H4 (cell line): ENCODE results near the gene UFM1. TPM values are rescaled to one million over a fixed set of nuclear protein-coding genes. Genes with fewer than 3 reads are reported as not detected.
"Not testable (repeated sequence)": the region's sequence is repeated elsewhere in the genome, so short reads cannot be mapped to it uniquely, and the experiment has no call there.

Experiments used
- DNase-seq: peaks from one replicate; pipeline ENCODE4 v3.0.0-alpha.2; 2015; ENCODE audit warnings: low spot score
- total RNA-seq: library from RNA; depleted of rRNA; stranded (reverse); fragments of >200 nt; shearing (Covaris generic); gene quantifications from 2 replicates; pipeline ENCODE4 v1.2.3, GENCODE V29; 2014; rRNA removed

The UFM1 gene
- total RNA-seq, result 35.9 and 43.7 TPM in 2 replicates

DNA sequence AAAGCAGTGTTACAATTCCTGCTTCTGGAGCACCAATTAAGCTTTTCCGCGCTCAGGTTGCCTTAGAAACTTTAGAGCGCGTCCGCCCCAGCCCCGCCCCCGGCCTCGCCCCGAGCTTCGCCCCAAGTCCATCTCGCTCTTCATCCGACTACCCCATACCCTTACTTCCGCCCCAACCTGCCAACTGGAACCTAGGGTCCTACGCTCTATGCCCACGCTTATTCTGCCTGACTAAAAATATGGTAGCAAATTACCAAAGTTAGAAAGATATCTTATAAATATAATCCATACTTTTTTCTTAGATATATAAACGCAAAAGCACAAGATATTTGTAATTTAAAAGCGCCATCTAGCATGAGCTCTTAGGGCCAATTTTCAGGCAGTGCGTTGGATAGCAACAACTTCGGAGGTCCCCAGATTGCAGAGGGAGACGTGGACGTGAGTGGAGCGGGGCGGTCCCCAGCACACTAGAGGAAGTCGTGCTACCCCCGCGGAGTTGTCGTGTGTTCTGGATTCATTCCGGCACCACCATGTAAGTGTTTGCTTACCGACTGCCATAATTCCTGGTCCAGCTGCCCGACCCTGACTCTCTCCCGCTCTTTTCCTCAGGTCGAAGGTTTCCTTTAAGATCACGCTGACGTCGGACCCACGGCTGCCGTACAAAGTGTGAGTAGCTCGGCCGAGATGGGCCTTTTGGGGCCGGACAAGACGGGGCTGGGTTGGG lies at the start of gene UFM1:
UFM1 (plus strand) TSS at position 462 of the 724 bp plus-strand sequence; CDS start at position 531, 69 bp downstream.
- DNase-seq, result peak; percentile 85

DNA sequence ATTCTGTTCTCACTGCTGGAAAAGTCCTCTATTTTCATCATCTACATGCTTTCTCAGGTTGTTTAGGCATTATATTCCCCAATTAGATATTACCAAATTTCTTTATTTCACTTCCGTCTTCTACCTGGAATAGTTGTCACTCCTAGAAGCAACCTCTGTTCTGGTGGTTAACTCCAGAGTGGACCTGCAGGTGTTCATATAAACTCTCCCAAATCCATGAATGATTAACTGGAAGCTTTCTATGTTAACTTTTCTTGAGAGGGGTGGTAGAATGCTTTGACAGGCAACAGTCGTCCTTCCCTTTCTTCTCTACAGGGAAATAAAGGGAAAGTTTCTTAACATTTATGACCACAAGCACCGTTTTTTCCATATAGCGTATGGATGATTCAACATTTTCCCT lies 48.4 kb upstream of the UFM1 start:
- DNase-seq, result no peak

DNA sequence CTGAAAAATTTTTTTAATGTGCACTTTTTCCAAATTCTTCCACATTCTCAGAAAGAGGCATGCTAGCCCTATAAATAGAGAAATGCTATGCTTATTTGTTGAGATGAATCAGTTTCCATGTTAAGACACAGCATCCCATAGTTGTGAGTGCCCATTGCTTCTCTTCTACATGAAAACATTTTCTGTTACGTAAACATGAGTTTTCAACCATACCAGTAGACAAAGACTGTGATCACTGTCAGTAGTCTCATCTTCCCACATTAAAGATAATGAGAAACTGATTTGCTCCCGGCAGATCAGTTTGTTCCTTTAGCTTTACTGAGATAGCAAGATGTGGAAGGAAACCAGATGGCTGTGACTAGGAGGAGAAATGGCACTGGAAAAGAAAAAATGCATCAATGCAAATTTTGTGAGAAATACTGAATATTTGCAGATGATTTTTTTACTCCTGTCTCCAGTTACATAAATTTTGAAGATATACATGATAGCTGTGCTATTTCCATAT lies 45.8 kb upstream of the UFM1 start:
- no peak for DNase-seq

DNA sequence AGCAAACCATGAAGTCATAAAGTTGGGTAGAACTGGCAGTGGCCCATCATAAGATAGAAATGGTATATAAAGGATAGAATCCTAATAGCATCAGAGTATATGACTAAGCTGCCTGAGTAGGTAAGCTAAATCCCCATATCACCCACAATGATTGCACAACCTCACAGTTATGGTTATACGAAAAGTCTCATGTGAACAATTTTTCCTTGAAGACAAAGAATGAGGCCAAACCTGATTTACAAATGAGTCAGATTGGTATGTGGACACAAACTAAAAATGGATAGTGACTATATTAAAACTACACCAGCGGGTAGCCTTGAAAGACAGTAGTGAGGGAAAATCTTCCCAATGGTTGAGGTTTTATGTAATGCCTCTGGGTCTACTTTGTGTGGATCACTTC lies 40.9 kb upstream of the UFM1 start:
- peak; percentile 15 for DNase-seq

DNA sequence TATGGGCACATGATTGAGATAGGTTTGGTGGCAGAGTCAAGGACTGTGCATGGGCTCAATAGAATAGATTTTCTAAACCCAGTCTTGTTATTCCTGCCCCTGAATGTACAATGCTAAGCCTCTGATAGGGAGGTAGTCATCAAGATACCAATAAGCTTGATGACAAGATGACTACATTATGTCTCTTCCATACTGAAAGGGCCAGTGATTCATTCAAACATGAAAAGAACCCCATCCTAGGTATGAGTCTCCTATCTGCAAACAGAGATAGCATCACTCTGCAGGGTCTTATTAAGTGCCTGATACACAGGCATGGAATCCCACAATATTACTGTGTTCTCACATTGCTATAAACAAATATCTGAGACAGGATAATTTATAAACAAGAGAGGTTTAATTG lies 40.3 kb upstream of the UFM1 start:
- no peak for DNase-seq

DNA sequence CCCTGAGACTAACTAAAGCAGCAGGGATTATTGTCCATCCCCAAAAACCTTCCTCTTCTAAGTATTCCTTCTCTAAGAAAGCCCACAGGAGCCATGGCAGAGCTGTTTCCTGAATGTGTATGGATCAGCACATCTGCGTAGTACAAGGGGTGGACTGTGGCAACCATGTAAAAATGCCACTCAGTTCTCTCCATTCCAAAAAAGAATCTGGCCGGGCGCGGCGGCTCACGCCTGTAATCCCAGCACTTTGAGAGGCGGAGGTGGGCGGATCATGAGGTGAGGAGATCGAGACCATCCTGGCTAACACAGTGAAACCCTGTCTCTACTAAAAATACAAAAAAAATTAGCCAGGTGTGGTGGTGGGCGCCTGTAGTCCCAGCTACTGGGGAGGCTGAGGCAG lies 38.5 kb upstream of the UFM1 start:
- not testable (repeated sequence) for DNase-seq

DNA sequence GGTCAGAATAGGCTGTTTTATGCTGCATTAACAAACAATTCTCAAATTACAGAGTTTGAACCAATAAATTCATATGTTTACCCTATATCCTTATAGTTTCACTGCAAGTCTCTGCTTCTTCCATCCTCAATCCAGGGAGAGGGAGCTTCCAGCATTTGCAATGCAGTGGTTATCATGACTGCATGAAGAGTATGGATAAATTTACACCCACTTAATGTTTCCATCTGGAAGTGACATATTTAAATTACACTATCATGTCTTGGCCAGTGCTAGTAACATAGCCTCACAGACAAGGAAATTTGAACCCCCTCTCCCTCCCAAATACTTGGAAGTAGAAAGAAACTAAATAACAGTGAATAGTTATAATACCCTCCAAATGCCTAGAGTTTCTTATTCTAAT lies 33.5 kb upstream of the UFM1 start:
- no peak for DNase-seq

DNA sequence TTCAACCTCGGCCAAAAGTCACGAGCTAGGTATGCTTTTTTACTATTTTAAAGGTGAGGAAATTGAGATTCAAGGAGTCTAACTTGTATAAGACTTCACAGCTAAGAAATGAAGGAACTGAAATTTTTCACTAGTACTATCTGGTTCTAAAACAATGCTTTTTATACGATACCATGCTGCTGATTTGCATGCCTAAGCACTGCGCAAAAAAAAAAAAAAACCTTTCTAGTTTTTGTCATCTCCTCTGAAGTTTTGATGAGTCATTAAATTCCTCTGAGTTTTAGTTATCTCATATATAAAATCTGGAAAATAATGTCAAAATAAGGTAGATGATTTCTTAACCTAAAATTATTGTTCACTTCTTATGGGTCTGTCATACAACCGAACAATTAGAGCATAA lies 28.0 kb upstream of the UFM1 start:
- no peak for DNase-seq

DNA sequence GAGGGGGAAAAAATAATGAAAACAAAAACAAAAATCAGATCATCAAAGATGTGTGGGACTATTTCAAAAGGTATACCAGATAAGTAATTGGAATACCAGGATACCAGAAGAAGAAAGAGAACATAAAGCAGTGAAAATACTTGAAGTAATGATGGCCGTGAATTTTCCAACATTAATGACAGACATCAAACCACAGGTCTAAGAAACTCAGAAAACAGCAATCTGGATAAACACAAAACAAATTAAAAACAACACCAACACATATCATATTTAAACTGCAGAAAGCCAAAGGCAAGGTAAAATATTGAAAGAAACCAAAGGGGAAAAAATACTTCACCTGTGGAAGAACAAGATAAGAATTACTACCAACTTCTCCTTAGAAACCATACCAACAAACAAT lies 24.2 kb upstream of the UFM1 start:
- no peak for DNase-seq

DNA sequence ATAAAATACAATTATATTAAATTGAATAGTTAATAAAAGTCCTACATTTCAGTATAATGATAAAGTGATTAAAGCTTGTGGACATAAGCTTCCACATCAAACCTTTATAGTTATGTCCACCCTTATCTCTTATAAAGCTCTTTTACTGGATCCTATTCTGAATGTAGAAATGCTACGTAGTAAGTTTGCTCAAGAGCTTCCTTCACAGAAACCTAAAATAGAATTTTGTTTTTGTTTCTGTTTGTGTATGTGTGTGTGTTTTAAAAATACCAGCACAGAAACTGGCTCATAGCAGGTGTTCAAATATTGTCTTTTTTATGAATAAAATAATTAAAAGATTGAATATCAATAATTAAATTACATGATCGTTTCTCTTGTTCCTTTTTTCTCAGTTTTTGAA lies 21.0 kb upstream of the UFM1 start:
- DNase-seq, result no peak

DNA sequence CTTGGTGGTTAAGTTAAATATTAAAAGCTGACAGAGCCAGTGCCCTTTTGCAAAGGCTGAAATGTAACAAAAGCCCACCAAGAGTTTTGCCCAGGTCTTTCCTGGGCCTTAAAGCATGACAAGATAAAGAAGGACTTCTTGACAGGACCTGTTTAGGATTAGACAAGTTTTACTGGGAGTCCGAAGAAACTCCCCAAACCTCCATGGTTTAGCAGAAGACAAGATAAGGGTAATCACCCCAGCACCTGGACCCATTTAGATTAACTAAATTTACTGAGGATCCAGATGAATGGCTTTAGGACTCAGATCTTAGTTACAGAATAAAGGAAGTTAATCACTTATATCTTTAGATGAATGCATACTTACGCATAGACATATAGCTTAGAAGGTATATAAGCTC lies 14.8 kb upstream of the UFM1 start:
- DNase-seq, result no peak

DNA sequence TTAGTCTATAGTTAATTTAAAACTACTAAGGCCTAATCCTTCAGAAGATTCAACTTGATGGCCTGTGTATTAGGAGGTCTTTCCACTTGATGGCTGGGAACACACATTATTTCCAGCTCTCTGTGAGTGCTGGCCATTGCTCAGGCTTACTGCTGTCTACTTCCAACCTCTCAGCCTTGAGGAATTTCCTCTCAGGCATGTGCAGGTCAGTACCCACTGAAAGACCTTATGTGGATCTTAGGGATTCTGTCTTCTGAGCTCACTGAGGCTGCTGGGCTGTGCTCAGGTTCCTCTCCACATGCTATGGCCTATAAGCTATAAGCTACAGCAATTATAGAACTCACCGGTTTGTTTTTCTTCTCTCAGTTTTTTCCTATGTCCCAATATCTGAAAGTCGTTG lies 11.6 kb upstream of the UFM1 start:
- no peak for DNase-seq

DNA sequence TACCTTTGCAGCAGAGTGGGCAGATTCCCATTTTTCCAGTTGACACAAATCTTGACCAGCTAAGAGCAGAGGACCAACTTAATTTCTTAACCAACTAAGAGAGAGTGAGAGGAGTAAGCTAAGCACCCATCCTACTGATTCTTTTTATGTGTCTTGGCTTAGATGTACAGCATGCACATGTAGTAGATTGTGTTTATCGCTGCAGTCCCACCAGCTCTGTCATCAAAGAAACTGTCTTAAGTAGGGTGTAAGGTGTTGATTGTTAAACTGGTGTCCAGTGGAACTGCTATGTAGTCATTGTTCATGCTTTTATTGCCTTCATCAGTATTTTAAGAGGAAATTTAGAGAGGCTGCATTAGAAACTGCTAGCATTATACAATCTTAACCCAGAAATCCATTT lies 9.0 kb upstream of the UFM1 start:
- no peak for DNase-seq

DNA sequence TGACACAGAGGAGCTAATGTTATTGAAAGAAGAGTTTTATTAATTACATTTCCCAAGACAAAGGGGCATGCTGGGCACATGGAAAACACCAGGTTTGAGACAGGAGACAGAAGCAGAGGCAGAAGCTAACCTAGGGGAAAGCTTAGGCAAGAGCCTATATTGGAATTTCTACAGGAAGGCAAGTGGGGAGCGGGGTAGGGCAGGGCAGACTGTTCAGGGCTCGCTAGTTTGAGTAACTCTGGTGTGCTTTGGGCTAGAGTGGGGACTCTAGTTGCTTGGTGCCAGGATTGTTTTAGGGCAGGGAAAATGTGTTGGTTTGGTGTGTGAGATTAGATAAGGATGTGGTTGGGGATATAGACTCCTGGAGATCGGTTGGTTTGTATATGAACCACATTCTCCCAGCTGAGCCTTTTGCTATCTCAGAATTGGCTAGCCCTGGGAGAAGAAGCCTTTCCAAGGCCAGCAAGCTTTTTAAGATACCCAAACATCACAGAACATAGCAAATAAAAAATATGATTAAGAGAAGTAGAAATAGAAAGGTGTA lies 8.4 kb upstream of the UFM1 start:
- DNase-seq, result no peak

DNA sequence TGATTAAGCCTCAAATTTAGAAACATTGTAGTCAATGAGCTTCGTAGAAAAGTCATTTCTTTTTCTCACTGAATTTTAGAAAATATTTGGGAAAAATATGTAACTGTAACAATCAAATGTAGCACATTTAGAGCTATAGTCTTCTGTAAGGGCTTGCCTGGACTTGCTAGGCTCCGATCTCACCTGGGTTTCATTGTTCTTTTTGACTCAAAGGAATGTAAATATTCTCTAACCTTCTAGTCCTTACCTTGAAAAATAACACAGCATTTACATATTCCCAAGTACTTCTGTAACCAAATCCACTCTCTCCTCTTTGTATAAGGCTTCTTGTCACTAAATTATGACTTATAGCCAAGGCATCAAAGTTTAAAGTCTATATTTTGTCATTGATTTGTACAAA lies 2.9 kb upstream of the UFM1 start:
- DNase-seq, result no peak

DNA sequence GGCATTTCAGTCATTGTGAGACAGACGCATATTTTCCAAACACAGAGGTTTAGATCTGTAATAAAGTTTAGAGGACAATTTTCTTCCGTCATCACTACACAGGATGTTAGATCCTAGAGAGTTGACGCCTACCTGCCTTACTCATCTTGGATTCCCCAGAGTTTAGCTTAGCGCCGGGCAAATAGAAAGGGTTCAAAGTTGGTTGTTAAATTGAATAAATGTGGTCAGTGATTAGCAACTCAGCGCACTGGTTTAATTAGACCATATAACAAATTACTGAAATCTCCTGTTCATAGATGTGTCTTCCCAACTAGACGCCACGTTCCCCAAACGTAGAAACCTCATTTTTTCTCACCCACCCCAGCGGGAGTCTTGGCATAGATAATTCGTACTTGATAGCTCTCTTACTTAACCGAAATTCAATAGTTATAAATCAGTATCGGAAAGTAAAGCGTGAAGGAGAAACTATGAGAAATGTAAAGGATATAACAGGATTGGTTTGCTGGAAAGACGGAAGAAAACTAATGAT lies 726 bp upstream of the UFM1 start:
- no peak for DNase-seq

DNA sequence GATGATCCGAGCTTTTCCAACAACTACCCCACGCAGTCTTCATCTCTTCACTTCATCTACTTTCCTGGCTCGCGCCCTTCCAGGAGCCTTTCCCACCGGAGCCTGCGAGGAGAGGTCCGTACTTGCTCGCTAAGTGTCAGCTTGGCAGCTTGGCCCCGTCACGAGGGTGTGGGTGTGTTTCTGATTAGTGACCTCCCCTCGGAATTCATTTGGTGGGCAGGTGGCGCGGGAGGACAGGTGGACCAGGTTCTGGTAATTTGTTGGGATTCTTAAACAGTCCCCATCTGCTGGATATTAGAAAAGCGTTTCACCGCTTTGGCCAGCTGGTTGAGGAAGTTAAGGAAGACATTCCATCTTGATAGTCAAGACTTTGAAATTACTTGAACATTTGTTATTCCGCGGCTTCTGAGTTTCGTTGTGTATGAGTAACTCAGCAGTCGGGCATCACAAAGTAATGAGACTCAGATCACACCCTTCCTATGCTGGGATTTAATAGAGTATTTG lies 515 bp downstream of the UFM1 start:
- DNase-seq, result peak; percentile 5

DNA sequence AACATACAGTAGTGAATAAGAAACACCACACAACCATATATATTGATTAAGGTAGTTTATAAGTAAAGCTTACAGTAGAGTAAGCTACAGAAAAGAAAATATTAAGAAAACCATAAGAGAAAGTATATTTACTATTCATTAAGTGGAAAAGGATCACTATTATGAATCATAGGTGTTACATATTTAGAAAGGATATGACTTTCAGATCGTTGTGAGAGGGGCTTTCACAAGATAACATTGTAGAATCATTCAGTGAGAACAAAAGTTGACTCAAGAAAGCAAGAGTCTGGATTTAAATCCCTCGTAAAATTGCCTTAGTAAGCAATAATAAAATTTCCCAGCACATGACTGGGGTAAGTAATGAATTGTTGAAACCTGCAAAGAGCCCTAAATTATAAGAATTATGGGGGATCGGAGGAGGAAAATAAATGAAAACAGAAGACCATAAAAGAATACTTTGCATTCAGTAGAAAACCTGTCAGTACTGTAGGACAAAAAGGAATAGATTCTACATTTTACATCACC lies 6.0 kb downstream of the UFM1 start:
- no peak for DNase-seq

DNA sequence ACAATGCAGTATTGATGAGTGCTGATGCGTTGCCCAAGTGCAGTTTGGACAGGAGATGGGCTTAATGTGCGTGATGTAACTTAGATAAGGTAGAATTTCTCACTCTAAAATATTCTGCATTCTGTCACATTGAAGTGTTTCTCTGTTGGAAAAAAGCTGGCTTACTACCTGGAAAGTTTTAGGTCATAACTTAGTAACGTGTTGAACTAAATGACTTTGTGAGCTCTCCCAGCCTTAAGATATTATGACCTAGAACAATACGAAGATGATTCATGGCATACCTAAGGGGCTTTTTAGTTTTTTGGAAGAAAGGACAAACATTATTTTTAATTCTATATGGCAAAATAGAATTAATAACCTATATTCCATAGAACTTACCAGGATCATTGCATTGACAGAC lies 9.0 kb downstream of the UFM1 start:
- DNase-seq, result no peak

DNA sequence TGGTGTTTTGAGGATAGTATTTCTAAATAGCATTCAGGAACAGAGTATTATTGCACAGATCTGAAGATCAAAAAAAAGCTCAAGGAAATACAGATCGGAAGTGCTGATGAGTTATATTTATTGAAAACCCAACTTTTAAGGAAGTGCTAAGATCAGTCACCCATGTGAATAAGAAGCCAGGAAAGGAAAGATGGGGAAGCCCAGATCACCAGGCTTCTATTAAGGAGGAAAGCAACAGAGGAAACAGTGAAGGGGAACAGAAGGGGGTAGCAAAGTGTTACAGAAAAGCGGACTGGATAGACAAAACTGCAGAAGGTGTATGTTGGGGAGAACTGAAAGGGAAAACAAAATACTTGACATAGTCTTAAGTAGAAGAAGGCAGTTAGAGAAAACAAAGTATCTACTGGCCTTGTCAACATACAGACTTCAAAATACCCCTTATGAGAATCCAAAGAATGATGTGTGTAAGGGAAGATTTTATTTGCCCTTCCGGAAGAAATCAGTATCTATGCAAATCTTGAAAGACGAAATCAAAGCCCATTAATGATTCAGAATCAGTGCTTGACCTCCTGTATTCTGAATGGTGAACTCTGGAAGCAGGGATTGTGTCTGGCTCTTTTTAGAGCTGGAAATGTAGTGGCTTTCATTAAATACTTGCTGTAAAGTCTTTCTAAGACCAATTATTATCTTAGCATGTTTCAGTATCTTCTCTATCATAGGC lies 12.1 kb downstream of the UFM1 start:
- no peak for DNase-seq

DNA sequence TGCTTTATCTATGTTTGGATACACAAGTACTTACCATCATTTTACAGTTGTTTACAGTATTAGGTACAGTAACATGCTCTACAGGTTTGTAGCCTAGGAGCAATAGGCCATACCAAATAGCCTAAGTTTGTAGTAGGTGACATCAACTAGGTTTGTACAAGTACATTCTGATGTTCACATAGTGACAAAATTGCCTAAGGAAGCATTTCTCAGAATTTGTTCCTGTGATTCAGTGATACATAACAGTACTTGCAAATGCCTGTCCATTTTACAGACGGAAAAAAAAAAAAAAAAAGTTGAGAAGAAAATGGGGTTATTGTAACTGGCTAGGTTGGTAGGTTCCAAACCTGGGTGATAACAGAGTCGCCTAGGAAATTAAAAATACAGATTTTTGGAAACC lies 13.6 kb downstream of the UFM1 start:
- no peak for DNase-seq

DNA sequence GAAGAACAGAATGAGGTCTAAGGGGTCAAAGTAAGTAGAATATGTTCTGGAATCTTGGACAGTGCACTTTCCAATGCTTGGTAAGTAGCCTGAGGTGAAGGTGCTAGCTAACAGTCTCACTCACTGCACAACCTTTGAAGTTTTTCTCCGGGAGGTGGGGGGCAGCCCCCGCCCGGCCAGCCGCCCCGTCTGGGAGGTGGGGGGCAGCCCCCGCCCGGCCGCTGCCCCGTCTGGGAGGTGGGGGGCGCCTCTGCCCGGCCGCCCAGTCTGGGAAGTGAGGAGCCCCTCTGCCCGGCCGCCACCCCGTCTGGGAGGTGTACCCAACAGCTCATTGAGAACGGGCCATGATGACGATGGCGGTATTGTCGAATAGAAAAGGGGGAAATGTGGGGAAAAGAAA lies 14.1 kb downstream of the UFM1 start:
- DNase-seq, result not testable (repeated sequence)
